Fibroblast of upper back skin (primary cell): ENCODE measurements around the gene BCAS3.
"Not testable (repeated sequence)": the region's sequence is repeated elsewhere in the genome, so short reads cannot be mapped to it uniquely, and the experiment has no call there.

Source experiments
- DNase-seq: peaks from one replicate; pipeline ENCODE4 v3.0.0-alpha.2; 2013

BCAS3 gene

DNA sequence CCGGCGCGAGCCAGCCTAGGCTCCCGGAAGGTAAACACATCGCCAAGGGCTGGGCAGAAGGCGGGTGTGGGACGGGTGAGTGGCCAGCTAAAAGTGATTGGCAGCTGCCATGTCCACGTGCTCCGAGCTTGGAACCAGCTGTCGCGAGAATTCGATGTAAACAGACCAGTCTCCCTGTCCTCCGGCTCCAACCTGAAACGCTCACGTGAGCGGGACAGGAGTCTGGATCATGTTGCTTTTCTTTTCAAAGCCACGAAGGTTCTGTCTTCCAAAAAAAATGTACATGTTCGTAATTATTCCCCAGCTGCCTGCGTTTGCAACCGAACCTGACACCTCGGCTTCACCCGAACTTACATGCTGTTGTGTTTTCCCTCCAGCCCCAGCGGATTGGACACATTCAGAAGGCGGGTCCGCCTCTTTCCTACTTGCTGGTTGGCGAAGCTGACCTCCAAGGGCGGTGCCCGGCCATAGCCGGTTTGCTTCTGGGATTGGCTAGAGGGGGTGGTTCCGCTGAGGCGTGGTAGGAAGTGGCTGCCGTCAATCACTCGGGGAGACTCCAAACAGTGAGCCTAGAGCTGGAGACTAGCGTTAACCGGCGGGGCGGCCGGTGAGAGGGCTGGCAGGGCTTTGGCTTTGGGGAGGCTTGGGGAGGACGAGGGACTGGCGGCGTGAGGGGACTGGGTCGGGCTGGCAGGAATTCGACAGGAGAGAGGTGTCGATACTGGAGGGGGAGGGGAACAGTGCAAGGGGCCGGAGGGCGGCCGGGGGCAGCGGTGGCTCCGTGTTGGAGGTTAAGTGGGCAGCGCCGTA, at the start of gene BCAS3:
Gene BCAS3, plus strand, starts transcription at position 544 of the 810 bp plus-strand sequence.
- peak; percentile 99 for DNase-seq

DNA sequence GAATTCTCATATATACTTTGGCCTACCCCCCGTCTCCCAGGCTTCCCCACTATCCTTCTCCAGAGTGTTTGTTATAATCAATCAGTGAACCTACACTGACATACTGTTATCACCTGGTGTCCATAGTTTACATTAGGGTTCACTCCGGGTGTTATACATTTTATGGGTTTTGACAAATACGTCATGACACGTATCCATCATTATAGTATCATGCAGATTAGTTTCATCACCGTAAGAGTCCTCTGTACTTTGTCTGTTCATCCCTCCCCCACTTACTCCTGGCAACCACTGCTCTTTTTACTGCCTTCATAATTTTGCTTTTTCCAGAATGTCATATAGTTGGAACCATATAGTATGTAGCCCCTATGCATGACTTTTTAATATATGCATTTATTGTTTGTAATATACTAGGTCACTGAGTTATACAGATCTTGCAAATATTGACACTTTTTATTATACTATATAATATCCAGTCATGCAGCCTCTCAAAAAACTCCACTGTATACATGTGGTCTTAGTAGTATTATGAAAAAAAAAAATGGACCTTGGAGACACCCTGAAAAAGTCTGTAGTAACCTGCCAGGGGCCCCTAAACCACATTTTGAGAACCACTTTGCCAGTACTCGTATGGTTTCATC, 49.3 kb upstream of the BCAS3 start:
- DNase-seq: no peak

DNA sequence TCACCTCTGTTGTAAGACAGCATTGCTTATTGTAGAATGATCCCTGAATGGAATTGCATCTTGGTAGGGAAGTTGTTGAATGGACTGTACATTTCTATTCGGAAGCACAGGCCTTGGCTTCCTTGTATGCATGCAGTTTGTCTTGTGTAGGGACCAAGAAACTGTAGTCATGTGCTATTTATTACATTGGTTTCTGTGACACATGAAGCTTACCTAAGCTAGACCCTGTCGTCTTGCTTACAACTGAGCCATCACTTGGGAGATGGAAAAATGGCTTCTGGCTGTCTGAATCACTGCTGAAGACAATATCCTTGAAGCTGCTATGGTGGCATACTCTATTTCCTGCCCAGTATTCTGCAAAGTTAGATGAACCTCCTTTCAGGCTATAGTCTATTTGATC, 48.5 kb upstream of the BCAS3 start:
- no peak for DNase-seq

DNA sequence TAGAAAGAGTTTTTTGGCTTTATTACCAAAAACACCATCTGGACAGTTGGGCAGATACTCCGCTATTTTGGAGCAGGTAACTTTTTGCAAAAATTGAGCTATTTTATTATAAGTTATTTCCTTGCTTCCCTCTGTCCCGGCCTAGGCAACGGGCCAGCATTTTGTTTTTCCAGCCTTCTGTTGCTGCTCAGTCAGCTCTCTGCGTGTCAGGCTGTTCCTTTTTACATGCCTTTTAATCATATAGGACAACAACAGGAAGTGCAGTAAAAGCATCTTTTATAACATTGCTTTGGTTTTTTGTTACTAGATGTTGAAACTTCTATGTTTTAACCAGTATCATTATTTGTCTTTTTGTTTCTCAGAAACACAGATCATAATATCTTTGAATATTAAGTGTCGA, 47.3 kb upstream of the BCAS3 start:
- DNase-seq: no peak

DNA sequence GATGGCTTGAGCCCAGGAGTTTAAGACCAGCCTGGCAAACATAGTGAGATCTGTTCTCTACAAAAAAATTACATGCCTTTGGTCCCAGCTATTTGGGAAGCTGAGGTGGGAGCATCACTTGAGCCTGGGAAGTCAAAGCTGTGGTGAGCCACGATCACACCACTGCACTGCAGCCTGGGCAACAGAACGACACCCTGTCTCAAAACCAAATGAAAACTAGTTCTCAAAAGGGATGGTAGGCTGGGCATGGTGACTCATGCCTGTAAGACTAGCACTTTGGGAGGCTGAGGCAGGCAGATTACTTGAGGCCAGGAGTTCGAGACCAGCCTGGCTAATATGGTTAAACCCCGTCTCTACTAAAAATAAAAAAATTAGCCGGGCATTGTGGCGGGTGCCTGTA, 46.5 kb upstream of the BCAS3 start:
- no peak for DNase-seq

DNA sequence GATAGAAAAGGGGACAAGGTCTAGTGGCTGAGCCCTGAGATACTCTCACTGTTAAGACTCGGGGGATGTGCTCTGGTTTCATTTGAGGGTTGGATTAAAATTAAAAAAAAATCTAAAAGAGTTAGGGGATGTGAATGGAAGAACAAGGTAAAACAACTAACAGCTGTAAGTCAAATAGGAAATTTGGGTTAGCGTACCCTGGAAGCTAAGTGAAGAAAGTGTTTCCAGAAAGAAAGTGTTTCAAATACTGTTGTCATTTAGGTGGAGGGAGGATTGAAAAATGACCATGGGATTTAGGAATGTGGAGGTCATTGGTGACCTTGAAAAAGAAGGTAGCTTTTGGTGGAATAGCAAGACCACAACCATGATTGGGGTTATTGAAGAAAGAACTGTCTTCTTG, 40.0 kb upstream of the BCAS3 start:
- no peak for DNase-seq

DNA sequence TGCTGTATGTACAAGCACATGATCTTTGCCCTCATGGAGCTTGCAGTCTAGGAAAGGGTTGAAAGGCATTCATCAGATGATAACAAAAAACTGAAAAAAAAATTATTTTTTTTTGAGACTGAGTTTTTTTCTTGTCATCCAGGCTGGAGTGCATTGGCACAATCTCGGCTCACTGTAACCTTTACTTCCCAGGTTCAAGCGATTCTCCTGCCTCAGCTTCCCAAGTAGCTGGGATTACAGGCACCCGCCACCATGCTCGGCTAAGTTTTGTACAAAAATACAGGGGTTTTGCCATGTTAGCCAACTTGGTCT, 38.7 kb upstream of the BCAS3 start:
- DNase-seq: no peak

DNA sequence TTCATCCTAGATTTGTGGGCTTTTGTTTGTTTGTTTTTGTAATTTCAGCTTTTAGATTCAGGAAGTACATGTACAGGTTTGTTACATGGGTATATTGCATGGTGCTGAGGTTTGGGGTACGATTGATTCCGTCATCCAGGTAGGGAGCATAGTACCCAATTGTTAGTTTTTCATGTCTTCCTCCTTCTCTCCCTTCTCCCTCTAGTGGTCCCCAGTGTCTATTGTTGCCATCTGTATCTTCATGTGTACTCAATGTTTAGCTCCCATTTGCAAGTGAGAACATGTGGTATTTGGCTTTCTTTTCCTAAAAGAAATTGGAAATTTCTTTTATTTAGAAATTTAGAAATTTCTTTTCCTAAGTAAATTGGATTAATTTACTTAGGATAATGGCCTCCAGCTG, 37.1 kb upstream of the BCAS3 start:
- DNase-seq: no peak

DNA sequence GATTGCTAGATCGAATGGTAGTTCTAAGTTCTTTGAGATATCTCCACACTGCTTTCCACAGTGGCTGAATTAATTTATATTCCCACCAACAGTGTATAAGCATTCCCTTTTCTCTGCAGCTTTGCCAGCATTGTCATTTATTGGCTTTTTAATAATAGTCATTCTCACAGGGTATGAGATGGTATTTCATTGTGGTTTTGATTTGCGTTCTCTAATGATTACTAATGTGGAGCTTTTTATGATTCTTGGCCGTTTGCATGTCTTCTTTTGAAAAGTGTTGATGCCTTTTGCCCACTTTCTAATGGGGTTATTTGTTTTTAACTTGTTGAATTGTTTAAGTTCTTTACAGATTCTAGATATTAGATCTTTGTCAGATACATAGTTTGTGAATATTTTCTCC, 36.5 kb upstream of the BCAS3 start:
- no peak for DNase-seq

DNA sequence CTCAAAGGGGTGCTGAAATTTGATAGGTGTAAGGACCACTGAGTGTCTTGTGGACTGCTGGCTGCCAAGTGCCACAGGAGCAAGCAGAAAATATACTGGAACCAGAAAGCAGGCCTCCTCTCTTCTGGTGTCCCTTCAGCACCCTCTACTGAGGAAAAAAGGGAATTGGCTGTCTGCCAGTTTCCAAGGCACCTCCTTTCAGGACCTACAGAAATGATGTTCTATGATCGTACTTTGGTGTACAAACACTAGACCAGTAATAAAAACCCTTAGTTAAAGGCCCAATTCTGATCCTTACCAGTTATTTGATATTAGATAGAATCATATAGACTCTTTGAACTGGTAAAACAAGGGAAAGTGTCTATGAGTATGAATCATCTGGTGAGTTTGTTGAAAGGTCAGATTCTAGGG, 35.8 kb upstream of the BCAS3 start:
- DNase-seq: peak; percentile 81

DNA sequence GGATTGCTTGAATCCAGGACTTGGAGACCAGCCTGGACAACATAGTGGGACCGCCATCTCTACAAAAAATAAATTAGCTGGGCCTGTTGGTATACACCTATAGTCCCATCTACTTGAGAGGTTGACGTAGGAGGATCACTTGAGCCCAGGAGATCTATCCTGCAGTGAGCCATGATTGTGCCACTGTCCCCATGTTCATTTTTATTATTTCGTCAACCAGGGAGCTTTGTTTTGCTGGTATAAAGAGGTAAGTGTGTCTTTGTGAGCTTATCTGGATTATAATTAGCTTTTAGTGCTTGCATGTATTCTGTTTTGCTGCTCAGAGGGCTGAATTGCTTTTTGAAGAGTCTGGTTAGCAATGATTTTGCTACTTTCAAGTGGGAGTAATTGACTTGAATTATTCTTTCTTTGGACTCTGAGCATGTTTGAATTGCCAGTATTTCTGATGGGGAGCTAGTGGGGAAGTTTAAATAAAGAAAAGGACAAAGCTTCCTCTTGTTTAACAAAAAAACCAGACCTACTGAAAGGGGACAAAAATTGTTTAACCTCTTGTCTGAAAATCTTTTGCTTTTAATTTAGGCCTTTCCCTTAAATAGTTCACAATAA, 31.6 kb upstream of the BCAS3 start:
- DNase-seq: no peak

DNA sequence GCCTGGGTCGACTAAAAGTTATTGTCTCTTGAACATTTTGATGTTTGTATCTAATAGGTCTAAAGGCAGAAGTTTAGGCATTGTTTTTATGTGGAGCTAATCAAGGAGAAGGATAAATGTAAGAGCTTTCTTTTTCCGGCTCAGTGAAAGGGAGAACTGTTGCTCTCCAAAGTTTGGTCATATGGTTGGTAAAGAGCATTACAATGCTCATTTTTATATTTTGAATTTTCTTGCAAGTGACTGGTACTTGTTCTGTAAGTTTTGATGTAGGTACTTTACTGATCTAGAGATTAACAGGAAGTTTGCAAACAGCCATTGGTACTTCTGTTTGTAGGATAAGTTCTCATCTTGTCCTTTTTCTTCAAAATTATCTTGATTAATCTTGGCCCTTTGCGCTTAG, 30.9 kb upstream of the BCAS3 start:
- no peak for DNase-seq

DNA sequence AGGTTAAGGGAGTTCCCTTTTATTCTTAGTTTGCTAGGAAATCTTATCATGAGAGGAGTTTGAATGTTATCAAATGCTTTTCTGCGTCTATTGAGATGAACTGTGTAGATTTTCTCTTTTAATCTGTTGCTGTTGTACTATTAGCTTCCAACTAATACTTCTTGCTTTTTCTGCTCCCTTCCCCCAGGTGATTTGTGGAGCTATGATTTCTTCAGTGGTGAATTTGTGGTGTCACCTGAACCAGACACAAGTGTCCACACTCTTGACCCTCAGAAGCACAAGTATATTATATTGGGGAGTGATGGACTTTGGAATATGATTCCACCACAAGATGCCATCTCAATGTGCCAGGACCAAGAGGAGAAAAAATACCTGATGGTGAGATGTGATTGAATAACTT, 29.9 kb upstream of the BCAS3 start:
- no peak for DNase-seq

DNA sequence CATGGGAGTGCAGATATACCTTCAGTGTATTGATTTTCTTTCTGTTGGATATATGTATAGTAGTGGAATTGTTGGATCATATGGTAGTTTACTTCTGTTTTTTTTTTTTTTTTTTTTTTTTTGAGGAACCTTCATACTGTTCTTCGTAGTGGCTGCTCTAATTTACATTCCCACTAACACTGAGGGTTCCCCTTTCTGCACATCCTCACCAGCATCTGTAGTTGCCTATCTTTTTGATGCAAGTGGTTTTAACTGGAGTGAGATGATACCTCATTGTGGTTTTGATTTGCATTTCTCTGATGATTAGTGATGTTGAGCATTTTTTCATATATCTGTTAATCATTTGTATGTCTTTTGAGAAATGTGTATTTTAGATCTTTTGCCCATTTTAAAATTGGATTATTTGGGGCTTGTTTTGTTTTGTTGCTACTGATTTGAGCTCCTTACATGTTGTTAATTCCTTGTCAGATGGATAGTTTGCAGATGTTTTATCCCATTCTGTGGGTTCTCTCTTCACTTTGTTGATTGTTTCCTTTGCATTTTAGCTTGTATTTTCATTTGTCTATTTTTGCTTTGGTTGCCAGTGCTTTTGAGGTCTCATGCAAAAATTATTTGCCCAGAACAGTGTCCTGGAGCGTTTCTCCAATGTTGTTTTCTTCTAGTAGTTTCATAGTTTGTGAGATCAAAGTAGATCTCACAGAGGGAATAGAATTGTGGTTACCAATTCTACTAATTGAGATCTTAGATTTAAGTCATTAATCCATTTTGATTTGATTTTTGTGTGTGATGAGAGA, 25.0 kb upstream of the BCAS3 start:
- no peak for DNase-seq

DNA sequence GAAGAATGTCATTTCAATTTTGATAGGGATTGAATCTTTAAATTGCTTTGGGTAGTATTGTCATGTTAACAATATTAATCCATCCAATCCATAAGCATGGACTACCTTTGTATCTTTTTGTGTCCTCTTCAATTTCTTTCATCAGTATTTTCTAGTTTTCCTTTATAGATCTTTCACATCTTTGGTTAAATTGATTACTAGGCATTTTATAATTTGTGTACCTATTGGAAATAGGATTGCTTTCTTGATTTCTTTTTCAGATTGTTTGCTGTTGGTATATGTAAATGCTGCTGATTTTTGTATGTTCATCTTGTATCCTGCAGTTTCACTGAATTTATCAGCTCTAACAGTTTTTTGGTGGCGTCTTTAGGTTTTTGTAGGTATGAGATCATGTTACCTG, 24.1 kb upstream of the BCAS3 start:
- no peak for DNase-seq

DNA sequence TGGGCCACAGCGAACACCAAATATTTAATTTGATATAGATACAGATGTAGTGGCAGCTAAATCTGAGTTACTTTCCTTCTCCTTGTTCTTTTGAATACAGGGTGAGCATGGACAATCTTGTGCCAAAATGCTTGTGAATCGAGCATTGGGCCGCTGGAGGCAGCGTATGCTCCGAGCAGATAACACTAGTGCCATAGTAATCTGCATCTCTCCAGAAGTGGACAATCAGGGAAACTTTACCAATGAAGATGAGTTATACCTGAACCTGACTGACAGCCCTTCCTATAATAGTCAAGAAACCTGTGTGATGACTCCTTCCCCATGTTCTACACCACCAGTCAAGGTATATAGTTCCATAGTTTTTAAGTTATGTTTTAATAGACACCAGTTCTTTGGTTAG, 21.2 kb upstream of the BCAS3 start:
- no peak for DNase-seq

DNA sequence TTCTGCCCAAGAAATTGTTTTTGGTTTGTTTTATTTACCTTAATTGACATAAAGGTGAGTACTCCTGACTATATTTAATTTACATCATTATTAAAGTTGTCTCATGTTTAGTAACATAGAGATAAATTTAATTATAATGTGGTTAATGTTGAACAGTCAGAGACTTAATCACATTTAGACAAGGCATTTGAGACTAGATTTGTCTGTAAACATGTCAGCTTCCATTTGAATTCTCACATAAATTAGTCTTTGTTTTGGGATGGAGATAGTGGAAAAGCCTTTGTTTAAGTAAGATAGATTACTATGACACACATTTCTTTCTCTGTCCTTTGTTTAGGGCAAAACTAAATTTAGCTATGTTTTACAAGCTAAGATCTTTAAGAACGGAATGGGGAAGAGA, 18.5 kb upstream of the BCAS3 start:
- no peak for DNase-seq

DNA sequence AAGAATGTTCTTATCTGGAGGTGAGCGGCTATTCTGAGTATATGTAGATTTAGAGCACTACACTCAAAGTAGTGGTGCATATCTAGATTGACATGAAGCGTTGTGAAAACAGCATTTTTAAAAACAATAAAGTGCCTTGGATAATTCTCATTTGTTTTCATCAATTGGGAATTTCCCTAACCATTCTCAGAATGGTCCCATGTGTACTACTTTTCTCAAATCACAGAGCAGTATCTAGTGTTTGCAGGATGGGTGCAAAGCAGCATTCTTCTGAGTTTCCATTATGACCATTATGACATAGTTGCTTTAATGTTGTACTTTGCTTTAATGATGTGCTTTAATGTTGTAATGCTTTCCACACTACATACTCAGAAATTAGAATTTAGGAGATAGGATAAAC, 16.2 kb upstream of the BCAS3 start:
- no peak for DNase-seq

DNA sequence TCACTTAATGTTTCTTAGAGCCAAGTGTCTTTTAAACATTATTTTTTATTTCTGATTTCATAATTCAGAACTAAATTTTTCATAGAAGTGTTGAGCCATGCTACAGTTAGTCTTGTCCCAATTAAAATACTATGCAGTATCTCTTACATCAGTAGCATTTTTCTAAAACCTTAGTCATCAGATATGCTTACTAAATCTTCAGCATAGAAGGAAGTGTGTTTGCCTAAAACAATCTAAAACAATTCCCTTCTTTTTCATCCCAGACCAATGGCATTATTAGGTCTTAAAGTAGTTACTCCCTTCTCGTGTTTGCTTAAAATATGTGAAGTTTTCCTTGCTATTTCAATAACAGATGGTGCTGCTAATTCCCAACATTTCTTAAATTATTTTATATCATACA, 13.6 kb upstream of the BCAS3 start:
- DNase-seq: no peak

DNA sequence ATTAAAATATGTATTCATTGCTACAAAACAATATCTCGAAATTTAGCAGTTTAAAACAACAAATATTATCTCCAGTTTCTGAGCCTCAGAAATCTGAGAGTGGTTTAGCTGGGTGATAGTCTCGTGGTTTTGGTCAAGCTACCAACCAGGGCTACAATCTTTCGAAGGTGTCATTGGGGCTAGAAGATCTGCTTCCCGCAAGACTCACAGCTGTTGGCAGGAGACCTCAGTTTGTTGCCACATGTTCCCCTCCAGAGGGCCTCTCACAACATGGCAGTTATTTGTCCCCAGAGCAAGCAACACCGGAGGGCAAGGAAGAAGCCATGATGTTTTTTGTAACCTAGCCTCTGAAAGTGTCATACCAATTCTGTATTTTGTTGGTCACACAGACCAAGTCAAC, 12.0 kb upstream of the BCAS3 start:
- DNase-seq: no peak

DNA sequence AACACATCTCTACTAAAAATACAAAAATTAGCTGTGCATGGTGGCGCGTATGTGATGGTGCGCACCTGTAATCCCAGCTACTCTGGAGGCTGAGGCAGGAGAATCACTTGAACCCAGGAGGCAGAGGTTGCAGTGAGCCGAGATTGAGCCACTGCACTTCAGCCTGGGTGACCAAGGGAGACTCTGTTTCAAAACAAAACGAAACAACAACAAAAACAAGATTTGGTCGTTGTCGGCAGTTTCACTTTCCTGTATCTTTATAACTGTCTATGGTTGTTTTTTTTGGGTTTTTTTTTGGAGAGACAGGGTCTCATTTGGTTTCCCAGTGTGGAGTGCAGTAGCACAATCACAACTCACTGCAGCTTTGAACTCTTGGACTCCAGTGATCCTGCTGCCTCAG, 8.9 kb upstream of the BCAS3 start:
- DNase-seq: not testable (repeated sequence)

DNA sequence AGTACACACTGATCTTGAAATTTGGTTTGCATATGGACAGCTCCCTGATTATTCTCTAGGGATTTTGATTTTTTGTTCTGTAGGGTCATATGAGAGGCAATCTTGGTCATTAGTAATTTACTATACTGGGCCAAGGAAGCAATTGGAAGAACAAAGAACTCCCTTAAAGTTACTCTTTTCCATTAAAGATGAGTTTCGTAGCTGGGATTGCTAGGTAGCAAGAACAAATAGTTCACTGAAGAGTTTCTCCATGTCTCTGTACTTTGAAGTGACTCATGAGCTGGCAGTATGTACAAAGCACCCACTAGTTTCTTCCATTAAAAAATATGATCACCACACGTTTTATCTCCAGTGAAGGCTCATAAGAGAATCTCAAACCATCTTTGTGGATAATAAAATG, 6.2 kb upstream of the BCAS3 start:
- DNase-seq: no peak

DNA sequence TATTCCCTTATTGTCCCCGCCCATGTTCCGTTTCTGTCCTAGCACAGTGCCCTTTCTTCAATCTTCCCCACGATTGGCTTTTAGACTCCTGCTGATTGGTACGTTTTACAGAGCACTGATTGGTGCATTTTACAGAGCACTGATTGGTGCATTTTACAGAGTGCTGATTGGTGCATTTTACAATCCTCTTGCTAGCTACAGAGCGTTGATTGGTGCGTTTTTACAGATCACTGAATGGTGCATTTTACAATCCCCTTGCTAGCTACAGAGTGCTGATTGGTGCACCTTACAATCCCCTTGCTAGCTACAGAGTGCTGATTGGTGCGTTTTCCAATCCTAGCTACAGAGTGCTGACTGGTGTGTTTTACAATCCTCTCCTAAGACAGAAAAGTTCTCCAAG, 3.0 kb upstream of the BCAS3 start:
- DNase-seq: not testable (repeated sequence)

DNA sequence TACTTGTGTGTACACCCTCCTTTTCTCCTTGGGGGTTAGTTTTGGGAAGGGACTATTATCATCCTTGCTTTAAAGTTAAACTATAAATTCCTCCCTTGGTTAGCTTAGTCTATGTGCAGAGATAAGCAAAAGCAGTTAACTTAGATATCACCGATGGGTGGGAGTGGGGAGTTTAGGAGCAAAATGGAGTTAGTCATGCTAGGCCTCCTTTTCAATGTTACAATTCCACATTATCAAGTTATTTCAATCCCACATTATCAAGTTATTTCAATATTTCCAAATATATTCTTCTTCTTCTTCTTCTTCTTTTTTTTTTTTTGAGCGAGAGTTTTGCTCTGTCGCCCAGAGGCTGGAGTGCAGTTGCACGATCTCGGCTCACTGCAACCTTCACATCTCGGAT, 1.7 kb upstream of the BCAS3 start:
- DNase-seq: no peak
